ENCODE data around the gene FSHR. TPM values are rescaled to one million over a fixed set of nuclear protein-coding genes. Genes with fewer than 3 reads are reported as not detected.

The FSHR gene
- total and polyA plus RNA-seq, 2 of the 8 experiments (the other 6 are each of a cell fraction or from before 2014, with no cell fraction given) = not detected

DNA sequence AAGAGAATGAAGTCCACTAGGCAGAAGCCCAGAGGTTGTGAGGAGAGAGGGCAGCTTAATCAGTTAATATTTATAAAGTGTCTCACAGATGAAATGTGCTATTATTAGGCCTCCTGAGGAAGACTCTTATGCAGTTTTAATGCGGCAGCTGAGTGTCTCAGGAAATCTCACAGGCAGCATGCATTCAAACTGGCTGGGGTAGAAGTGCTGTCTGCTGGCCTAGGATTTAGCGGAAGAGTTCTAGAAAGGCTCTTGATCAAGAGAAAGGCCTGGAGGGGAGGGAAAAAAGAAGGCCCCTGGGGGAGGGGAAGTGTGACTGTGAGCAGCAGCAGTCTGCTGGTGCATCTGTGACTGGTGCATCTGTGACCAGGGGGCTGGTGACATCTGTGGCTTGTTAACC, 133.0 kb downstream of the FSHR start (continued):
- TF ChIP-seq, protein P1, sequence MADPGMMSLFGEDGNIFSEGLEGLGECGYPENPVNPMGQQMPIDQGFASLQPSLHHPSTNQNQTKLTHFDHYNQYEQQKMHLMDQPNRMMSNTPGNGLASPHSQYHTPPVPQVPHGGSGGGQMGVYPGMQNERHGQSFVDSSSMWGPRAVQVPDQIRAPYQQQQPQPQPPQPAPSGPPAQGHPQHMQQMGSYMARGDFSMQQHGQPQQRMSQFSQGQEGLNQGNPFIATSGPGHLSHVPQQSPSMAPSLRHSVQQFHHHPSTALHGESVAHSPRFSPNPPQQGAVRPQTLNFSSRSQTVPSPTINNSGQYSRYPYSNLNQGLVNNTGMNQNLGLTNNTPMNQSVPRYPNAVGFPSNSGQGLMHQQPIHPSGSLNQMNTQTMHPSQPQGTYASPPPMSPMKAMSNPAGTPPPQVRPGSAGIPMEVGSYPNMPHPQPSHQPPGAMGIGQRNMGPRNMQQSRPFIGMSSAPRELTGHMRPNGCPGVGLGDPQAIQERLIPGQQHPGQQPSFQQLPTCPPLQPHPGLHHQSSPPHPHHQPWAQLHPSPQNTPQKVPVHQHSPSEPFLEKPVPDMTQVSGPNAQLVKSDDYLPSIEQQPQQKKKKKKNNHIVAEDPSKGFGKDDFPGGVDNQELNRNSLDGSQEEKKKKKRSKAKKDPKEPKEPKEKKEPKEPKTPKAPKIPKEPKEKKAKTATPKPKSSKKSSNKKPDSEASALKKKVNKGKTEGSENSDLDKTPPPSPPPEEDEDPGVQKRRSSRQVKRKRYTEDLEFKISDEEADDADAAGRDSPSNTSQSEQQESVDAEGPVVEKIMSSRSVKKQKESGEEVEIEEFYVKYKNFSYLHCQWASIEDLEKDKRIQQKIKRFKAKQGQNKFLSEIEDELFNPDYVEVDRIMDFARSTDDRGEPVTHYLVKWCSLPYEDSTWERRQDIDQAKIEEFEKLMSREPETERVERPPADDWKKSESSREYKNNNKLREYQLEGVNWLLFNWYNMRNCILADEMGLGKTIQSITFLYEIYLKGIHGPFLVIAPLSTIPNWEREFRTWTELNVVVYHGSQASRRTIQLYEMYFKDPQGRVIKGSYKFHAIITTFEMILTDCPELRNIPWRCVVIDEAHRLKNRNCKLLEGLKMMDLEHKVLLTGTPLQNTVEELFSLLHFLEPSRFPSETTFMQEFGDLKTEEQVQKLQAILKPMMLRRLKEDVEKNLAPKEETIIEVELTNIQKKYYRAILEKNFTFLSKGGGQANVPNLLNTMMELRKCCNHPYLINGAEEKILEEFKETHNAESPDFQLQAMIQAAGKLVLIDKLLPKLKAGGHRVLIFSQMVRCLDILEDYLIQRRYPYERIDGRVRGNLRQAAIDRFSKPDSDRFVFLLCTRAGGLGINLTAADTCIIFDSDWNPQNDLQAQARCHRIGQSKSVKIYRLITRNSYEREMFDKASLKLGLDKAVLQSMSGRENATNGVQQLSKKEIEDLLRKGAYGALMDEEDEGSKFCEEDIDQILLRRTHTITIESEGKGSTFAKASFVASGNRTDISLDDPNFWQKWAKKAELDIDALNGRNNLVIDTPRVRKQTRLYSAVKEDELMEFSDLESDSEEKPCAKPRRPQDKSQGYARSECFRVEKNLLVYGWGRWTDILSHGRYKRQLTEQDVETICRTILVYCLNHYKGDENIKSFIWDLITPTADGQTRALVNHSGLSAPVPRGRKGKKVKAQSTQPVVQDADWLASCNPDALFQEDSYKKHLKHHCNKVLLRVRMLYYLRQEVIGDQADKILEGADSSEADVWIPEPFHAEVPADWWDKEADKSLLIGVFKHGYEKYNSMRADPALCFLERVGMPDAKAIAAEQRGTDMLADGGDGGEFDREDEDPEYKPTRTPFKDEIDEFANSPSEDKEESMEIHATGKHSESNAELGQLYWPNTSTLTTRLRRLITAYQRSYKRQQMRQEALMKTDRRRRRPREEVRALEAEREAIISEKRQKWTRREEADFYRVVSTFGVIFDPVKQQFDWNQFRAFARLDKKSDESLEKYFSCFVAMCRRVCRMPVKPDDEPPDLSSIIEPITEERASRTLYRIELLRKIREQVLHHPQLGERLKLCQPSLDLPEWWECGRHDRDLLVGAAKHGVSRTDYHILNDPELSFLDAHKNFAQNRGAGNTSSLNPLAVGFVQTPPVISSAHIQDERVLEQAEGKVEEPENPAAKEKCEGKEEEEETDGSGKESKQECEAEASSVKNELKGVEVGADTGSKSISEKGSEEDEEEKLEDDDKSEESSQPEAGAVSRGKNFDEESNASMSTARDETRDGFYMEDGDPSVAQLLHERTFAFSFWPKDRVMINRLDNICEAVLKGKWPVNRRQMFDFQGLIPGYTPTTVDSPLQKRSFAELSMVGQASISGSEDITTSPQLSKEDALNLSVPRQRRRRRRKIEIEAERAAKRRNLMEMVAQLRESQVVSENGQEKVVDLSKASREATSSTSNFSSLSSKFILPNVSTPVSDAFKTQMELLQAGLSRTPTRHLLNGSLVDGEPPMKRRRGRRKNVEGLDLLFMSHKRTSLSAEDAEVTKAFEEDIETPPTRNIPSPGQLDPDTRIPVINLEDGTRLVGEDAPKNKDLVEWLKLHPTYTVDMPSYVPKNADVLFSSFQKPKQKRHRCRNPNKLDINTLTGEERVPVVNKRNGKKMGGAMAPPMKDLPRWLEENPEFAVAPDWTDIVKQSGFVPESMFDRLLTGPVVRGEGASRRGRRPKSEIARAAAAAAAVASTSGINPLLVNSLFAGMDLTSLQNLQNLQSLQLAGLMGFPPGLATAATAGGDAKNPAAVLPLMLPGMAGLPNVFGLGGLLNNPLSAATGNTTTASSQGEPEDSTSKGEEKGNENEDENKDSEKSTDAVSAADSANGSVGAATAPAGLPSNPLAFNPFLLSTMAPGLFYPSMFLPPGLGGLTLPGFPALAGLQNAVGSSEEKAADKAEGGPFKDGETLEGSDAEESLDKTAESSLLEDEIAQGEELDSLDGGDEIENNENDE (IDR thresholded peaks at IDR 0.05; ENCODE audit: insufficient replicate concordance, low read length) = no peak
- no peak for TF ChIP-seq TEAD4 (IDR thresholded peaks at IDR 0.05; ENCODE audit: low read depth, low read length)
- no peak for TF ChIP-seq RXRA (IDR thresholded peaks at IDR 0.05; ENCODE audit: insufficient read depth, low read depth, low read length)
- no peak for TF ChIP-seq CTBP2 (IDR thresholded peaks at IDR 0.05; ENCODE audit: borderline replicate concordance, insufficient read depth, insufficient read length, low read length)
- TF ChIP-seq ZNF274 (IDR thresholded peaks at IDR 0.05; ENCODE audit: borderline replicate concordance, extremely low read depth, low read length) = no peak
- TF ChIP-seq SRF (IDR thresholded peaks at IDR 0.05; ENCODE audit: low read depth, low read length) = no peak
- no peak for TF ChIP-seq SIRT6 (IDR thresholded peaks at IDR 0.05; ENCODE audit: low read length)
- no peak for TF ChIP-seq RFX5 (IDR thresholded peaks at IDR 0.05; ENCODE audit: borderline replicate concordance, low read depth, low read length)
- no peak for TF ChIP-seq ASH2L (IDR thresholded peaks at IDR 0.05; ENCODE audit: low read length)
